Osteoblast (primary cell): ENCODE data around the gene IL31. TPM values are rescaled to one million over a fixed set of nuclear protein-coding genes. Genes with fewer than 3 reads are reported as not detected.

Experiments
- DNase-seq: peaks from one replicate; pipeline ENCODE4 v3.0.0; 2011; ENCODE audit warnings: low spot score, mixed read lengths; ENCODE audit not compliant: insufficient read length; ENCODE audit errors: missing footprints
- H2AFZ ChIP-seq: 2 replicates; pipeline ENCODE4 v1.6.0; 2011; ENCODE audit warnings: mild to moderate bottlenecking, low read length
- H3K27ac ChIP-seq: 2 replicates; pipeline ENCODE4 v1.5.1; 2011; ENCODE audit warnings: mild to moderate bottlenecking, low read depth, low read length, moderate library complexity
- H3K27me3 ChIP-seq: 2 replicates; pipeline ENCODE4 v1.6.0; 2012; ENCODE audit warnings: mild to moderate bottlenecking, control low read depth, inconsistent platforms, low read length, moderate library complexity; ENCODE audit not compliant: insufficient read depth
- H3K36me3 ChIP-seq: 2 replicates; pipeline ENCODE4 v1.5.1; 2011; ENCODE audit warnings: mild to moderate bottlenecking, low read length, control low read depth, moderate library complexity; ENCODE audit not compliant: insufficient read depth
- H3K4me1 ChIP-seq: 2 replicates; pipeline ENCODE4 v1.5.1; 2011; ENCODE audit warnings: mild to moderate bottlenecking, low read length, control low read depth, moderate library complexity; ENCODE audit not compliant: insufficient read depth
- H3K4me2 ChIP-seq: 2 replicates; pipeline ENCODE4 v1.6.0; 2011; ENCODE audit warnings: mild to moderate bottlenecking, low read length; ENCODE audit not compliant: insufficient read depth
- H3K4me3 ChIP-seq: fragments of 200-600 bp; sonication (generic); 3 replicates; pipeline ENCODE4 v1.5.1; 2012; ENCODE audit warnings: mild to moderate bottlenecking, low read length, inconsistent platforms; ENCODE audit not compliant: insufficient read depth
- H3K79me2 ChIP-seq: 2 replicates; pipeline ENCODE4 v1.6.0; 2012; ENCODE audit warnings: mild to moderate bottlenecking, low read length, control low read depth, inconsistent platforms; ENCODE audit not compliant: insufficient read depth
- H3K9me3 ChIP-seq: 2 replicates; pipeline ENCODE4 v1.5.1; 2011; ENCODE audit warnings: low read depth, low read length, control low read depth
- H4K20me1 ChIP-seq: 2 replicates; pipeline ENCODE4 v1.6.0; 2012; ENCODE audit warnings: mild to moderate bottlenecking, low read length, control low read depth; ENCODE audit not compliant: insufficient read depth
- CTCF ChIP-seq: IDR thresholded peaks from 2 replicates; pipeline ENCODE4 v1.5.1; 2011; ENCODE audit warnings: mild to moderate bottlenecking, low read depth, low read length, moderate library complexity; ENCODE audit errors: extremely low read depth
- total RNA-seq: library from RNA; depleted of rRNA; stranded (reverse); fragments of >200 nt; gene quantifications from 2 replicates; pipeline ENCODE4 v1.2.3, GENCODE V29; 2012

Gene IL31
- total RNA-seq, 1 donor, result not detected

GRCh38 chr12:122130150-122130549 is 43.9 kb downstream of the IL31 start:
- DNase-seq, result peak; percentile 73
- Histone ChIP-seq H3K79me2 (peaks cover 27% of the 10 kb centered on the region), H2AFZ (no peak overlapping the region), H3K27ac (no peak overlapping the region), H3K9me3 (no peaks in the 10 kb centered on the region), H3K36me3 (peaks cover 58% of the 10 kb centered on the region), H3K27me3 (no peaks in the 10 kb centered on the region), H3K4me2 (no peak overlapping the region), H3K4me3 (no peak overlapping the region), H3K4me1 (peaks cover 3% of the 10 kb centered on the region), H4K20me1 (peaks cover 13% of the 10 kb centered on the region)
- TF ChIP-seq CTCF, result no peak

GRCh38 chr12:122129131-122129530 is 44.9 kb downstream of the IL31 start:
- Histone ChIP-seq H4K20me1 (peaks cover 13% of the 10 kb centered on the region), H3K27me3 (no peaks in the 10 kb centered on the region), H3K79me2 (peaks cover 35% of the 10 kb centered on the region), H3K4me1 (peaks cover 3% of the 10 kb centered on the region), H3K4me3 (no peak overlapping the region), H3K4me2 (no peak overlapping the region), H3K36me3 (peaks cover 56% of the 10 kb centered on the region), H3K27ac (no peak overlapping the region), H3K9me3 (no peaks in the 10 kb centered on the region), H2AFZ (no peak overlapping the region)
- no peak for DNase-seq
- TF ChIP-seq CTCF, result no peak

GRCh38 chr12:122128481-122128880 is 45.5 kb downstream of the IL31 start:
- no peak for TF ChIP-seq CTCF

GRCh38 chr12:122127839-122128238 is 46.2 kb downstream of the IL31 start:
- Histone ChIP-seq H3K4me2 (no peak overlapping the region), H3K79me2 (peaks cover 46% of the 10 kb centered on the region), H3K9me3 (no peaks in the 10 kb centered on the region), H3K4me3 (no peak overlapping the region), H4K20me1 (peaks cover 17% of the 10 kb centered on the region), H3K27me3 (no peaks in the 10 kb centered on the region), H3K36me3 (peaks cover 47% of the 10 kb centered on the region), H3K27ac (no peak overlapping the region), H3K4me1 (peaks cover 10% of the 10 kb centered on the region), H2AFZ (no peak overlapping the region)
- no peak for TF ChIP-seq CTCF
- peak; percentile 56 for DNase-seq

More at GRCh38 chr12:122128481-122128880, 45.5 kb downstream of the IL31 start:
- H3K79me2 ChIP-seq, result peaks cover 39% of the 10 kb centered on the region
- H3K4me2 ChIP-seq, result no peak overlapping the region
- peaks cover 4% of the 10 kb centered on the region for H3K4me1 ChIP-seq
- no peak overlapping the region for H3K27ac ChIP-seq
- peaks cover 13% of the 10 kb centered on the region for H4K20me1 ChIP-seq
- H3K9me3 ChIP-seq, result no peaks in the 10 kb centered on the region
- no peak overlapping the region for H2AFZ ChIP-seq
- H3K4me3 ChIP-seq, result no peak overlapping the region
- peak; percentile 23 for DNase-seq
- H3K27me3 ChIP-seq, result no peaks in the 10 kb centered on the region
- peaks cover 51% of the 10 kb centered on the region for H3K36me3 ChIP-seq
